ENCODE measurements around the gene LMF1. TPM values are rescaled to one million over a fixed set of nuclear protein-coding genes. Genes with fewer than 3 reads are reported as not detected.

LMF1 gene
- total RNA-seq, 1 experiment from 2014 or later: 12.8 TPM

- ChIA-PET RAD21 (ENCODE audit: low non-redundant PET in 1 of 2, low total read pairs in 2 of 2, uncharacterized antibody in 2 of 2, unreplicated experiment in 2 of 2) (no interaction called here), POLR2A (no interaction called here), CTCF (no interaction called here)
- Histone ChIP-seq H3K27me3 (ENCODE audit: insufficient read depth, low read length) (no peaks in the 10 kb centered on the region), H3K4me1 (ENCODE audit: control insufficient read depth in 1 of 2, insufficient read depth in 2 of 2, low read length in 2 of 2) (no peaks in the 10 kb centered on the region), H3K36me3 (ENCODE audit: control insufficient read depth in 1 of 2, insufficient read depth in 2 of 2, low read length in 2 of 2) (no peaks in the 10 kb centered on the region; a peak in 1 of 4 replicates), H3K9me2 (ENCODE audit: insufficient read depth) (no peaks in the 10 kb centered on the region), H3K4me3 (replicated peaks in 1 of 2; ENCODE audit: low read depth in 1 of 2, low read length in 2 of 2) (no peak overlapping the region), H3K79me2 (ENCODE audit: insufficient read depth, low read length) (no peaks in the 10 kb centered on the region), H3K9ac (ENCODE audit: low read length) (no peak overlapping the region), H3K4me2 (ENCODE audit: low read length) (no peak overlapping the region), H3K27ac (ENCODE audit: low read depth, low read length) (no peak overlapping the region), H3K9me3 (ENCODE audit: control insufficient read depth in 1 of 2, insufficient read depth in 1 of 2, low read depth in 1 of 2, low read length in 2 of 2) (no peaks in the 10 kb centered on the region), H2AFZ (ENCODE audit: low read depth, low read length, poor library complexity, severe bottlenecking) (no peak overlapping the region), H4K20me1 (ENCODE audit: insufficient read depth) (no peaks in the 10 kb centered on the region)
- TF ChIP-seq ATF3 (IDR thresholded peaks at IDR 0.05) (no peak), ELF1 (IDR thresholded peaks at IDR 0.05; ENCODE audit: borderline replicate concordance, low read depth) (no peak), ZFX (IDR thresholded peaks at IDR 0.05) (no peak), CBX3 (IDR thresholded peaks at IDR 0.05; ENCODE audit: low read depth) (no peak), ZNF274 (IDR thresholded peaks at IDR 0.05; ENCODE audit: low read depth, low read length) (no peak), SIN3A (IDR thresholded peaks at IDR 0.05; ENCODE audit: low read depth) (no peak), RAD21 (IDR thresholded peaks at IDR 0.05; ENCODE audit: low read depth) (no peak), YY1 (IDR thresholded peaks at IDR 0.05; ENCODE audit: extremely low read depth, insufficient replicate concordance, low read depth, low read length) (no peak), CTCF (IDR thresholded peaks at IDR 0.05 in 2 of 3, conservative IDR thresholded peaks at IDR 0.05 in 1 of 3; ENCODE audit: borderline replicate concordance in 1 of 3, insufficient read depth in 1 of 3, low read depth in 2 of 3, low read length in 2 of 3) (no peak), ZBTB33 (IDR thresholded peaks at IDR 0.05; ENCODE audit: extremely low read depth, insufficient replicate concordance, low read length) (no peak), CEBPB (IDR thresholded peaks at IDR 0.05; ENCODE audit: low read depth) (no peak), EZH2phosphoT487 (IDR thresholded peaks at IDR 0.05; ENCODE audit: borderline replicate concordance) (no peak), EZH2 (IDR thresholded peaks at IDR 0.05) (no peak), FOSL1 (IDR thresholded peaks at IDR 0.05; ENCODE audit: low read depth) (no peak), TCF7L2 (IDR thresholded peaks at IDR 0.05; ENCODE audit: borderline replicate concordance, extremely low read depth, insufficient read depth, insufficient read length) (no peak), POLR2A (IDR thresholded peaks at IDR 0.05; ENCODE audit: borderline replicate concordance, extremely low read depth, insufficient read depth, insufficient read length) (no peak), POLR2AphosphoS5 (IDR thresholded peaks at IDR 0.05; ENCODE audit: low read depth, low read length) (no peak)
- intact Hi-C loops (cut with micrococcal nuclease): no loop called here
- DNase-seq (ENCODE audit: low read depth, low spot score): no peak
- no TSS peak for BruUV-seq (replicated peaks)
- no peak for ATAC-seq
These were observed 18.5 kb downstream of the LMF1 start for GRCh38 chr16:952321-952720.

Measured in HCT116 (cell line).